Measurements from ENCODE around the gene ASB9. TPM values are rescaled to one million over a fixed set of nuclear protein-coding genes. Genes with fewer than 3 reads are reported as not detected.
"Not testable (repeated sequence)": the region's sequence is repeated elsewhere in the genome, so short reads cannot be mapped to it uniquely, and the experiment has no call there.

ASB9 gene
- total RNA-seq, 1 donor from 2014 or later: not detected

- Mint-ChIP-seq H3K4me1 (ENCODE audit: low read depth, unreplicated experiment) (peaks cover 3% of the 10 kb centered on the region), H3K4me3 (ENCODE audit: unreplicated experiment) (no peak overlapping the region), H3K27ac (ENCODE audit: unreplicated experiment) (no peak overlapping the region), H3K9me3 (ENCODE audit: unreplicated experiment) (no peaks in the 10 kb centered on the region), H3K27me3 (ENCODE audit: unreplicated experiment) (no peaks in the 10 kb centered on the region), H3K36me3 (ENCODE audit: unreplicated experiment) (no peaks in the 10 kb centered on the region)
- no peak for TF ChIP-seq CTCF (IDR thresholded peaks at IDR 0.05; ENCODE audit: partially characterized antibody, unreplicated experiment)
- no peak for DNase-seq
Measured at GRCh38 chrX:15274946-15275345, 5.1 kb upstream of the ASB9 start.

GRCh38 chrX:15273275-15273674 is 3.4 kb upstream of the ASB9 start:
- not testable (repeated sequence) for H3K4me1 Mint-ChIP-seq (ENCODE audit: low read depth, unreplicated experiment); H3K9me3 Mint-ChIP-seq (ENCODE audit: unreplicated experiment); H3K27ac Mint-ChIP-seq (ENCODE audit: unreplicated experiment); H3K36me3 Mint-ChIP-seq (ENCODE audit: unreplicated experiment); H3K27me3 Mint-ChIP-seq (ENCODE audit: unreplicated experiment); DNase-seq; H3K4me3 Mint-ChIP-seq (ENCODE audit: unreplicated experiment)

- peaks cover 4% of the 10 kb centered on the region for H3K27me3 Mint-ChIP-seq (ENCODE audit: unreplicated experiment)
- no peak for TF ChIP-seq CTCF (IDR thresholded peaks at IDR 0.05; ENCODE audit: partially characterized antibody, unreplicated experiment)
- H3K4me1 Mint-ChIP-seq (ENCODE audit: low read depth, unreplicated experiment): peaks cover 7% of the 10 kb centered on the region
- H3K4me3 Mint-ChIP-seq (ENCODE audit: unreplicated experiment): no peak overlapping the region
- H3K36me3 Mint-ChIP-seq (ENCODE audit: unreplicated experiment): no peaks in the 10 kb centered on the region
- no peak overlapping the region for H3K27ac Mint-ChIP-seq (ENCODE audit: unreplicated experiment)
- no peaks in the 10 kb centered on the region for H3K9me3 Mint-ChIP-seq (ENCODE audit: unreplicated experiment)
- DNase-seq: no peak
Measured at GRCh38 chrX:15271757-15272156, 1.9 kb upstream of the ASB9 start.

- H3K27me3 Mint-ChIP-seq (ENCODE audit: unreplicated experiment): peaks cover 6% of the 10 kb centered on the region
- H3K4me1 Mint-ChIP-seq (ENCODE audit: low read depth, unreplicated experiment): peaks cover 7% of the 10 kb centered on the region
- DNase-seq: no peak
- no peaks in the 10 kb centered on the region for H3K9me3 Mint-ChIP-seq (ENCODE audit: unreplicated experiment)
- TF ChIP-seq CTCF (IDR thresholded peaks at IDR 0.05; ENCODE audit: partially characterized antibody, unreplicated experiment): no peak
- H3K27ac Mint-ChIP-seq (ENCODE audit: unreplicated experiment): no peak overlapping the region
- H3K4me3 Mint-ChIP-seq (ENCODE audit: unreplicated experiment): no peak overlapping the region
- no peaks in the 10 kb centered on the region for H3K36me3 Mint-ChIP-seq (ENCODE audit: unreplicated experiment)
Measured at GRCh38 chrX:15269120-15269519, 763 bp downstream of the ASB9 start.

- H3K27me3 Mint-ChIP-seq (ENCODE audit: unreplicated experiment): no peaks in the 10 kb centered on the region
- no peaks in the 10 kb centered on the region for H3K4me1 Mint-ChIP-seq (ENCODE audit: low read depth, unreplicated experiment)
- no peak overlapping the region for H3K27ac Mint-ChIP-seq (ENCODE audit: unreplicated experiment)
- no peak overlapping the region for H3K4me3 Mint-ChIP-seq (ENCODE audit: unreplicated experiment)
- H3K36me3 Mint-ChIP-seq (ENCODE audit: unreplicated experiment): no peaks in the 10 kb centered on the region
- H3K9me3 Mint-ChIP-seq (ENCODE audit: unreplicated experiment): no peaks in the 10 kb centered on the region
- no peak for TF ChIP-seq CTCF (IDR thresholded peaks at IDR 0.05; ENCODE audit: partially characterized antibody, unreplicated experiment)
- DNase-seq: no peak
Measured at GRCh38 chrX:15254852-15255251, 15.0 kb downstream of the ASB9 start.

- no peak for DNase-seq
Measured at GRCh38 chrX:15245896-15246295, 24.0 kb downstream of the ASB9 start.

More at GRCh38 chrX:15245896-15246295, 24.0 kb downstream of the ASB9 start:
- H3K27ac Mint-ChIP-seq (ENCODE audit: unreplicated experiment): no peak overlapping the region
- H3K4me3 Mint-ChIP-seq (ENCODE audit: unreplicated experiment): no peak overlapping the region
- H3K27me3 Mint-ChIP-seq (ENCODE audit: unreplicated experiment): no peaks in the 10 kb centered on the region
- TF ChIP-seq CTCF (IDR thresholded peaks at IDR 0.05; ENCODE audit: partially characterized antibody, unreplicated experiment): no peak
- H3K4me1 Mint-ChIP-seq (ENCODE audit: low read depth, unreplicated experiment): no peaks in the 10 kb centered on the region
- H3K36me3 Mint-ChIP-seq (ENCODE audit: unreplicated experiment): no peaks in the 10 kb centered on the region
- H3K9me3 Mint-ChIP-seq (ENCODE audit: unreplicated experiment): no peaks in the 10 kb centered on the region

Data from glutamatergic neuron (in vitro differentiated cells).